NCI-H2171 treated with DMSO at 0.1 percent for 48 hours (cell line): ENCODE data around the gene IFNAR1.
"Not testable (repeated sequence)": the region's sequence is repeated elsewhere in the genome, so short reads cannot be mapped to it uniquely, and the experiment has no call there.

Source experiments
- DNase-seq: peaks from one replicate; lab custom pipeline; 2025; lab: John Stamatoyannopoulos, UW

Gene IFNAR1

GRCh38 chr21:33348706-33349105 lies 23.9 kb downstream of the IFNAR1 start:
- DNase-seq: peak; percentile 89

- DNase-seq: no peak
Measured at GRCh38 chr21:33350676-33351075, 25.9 kb downstream of the IFNAR1 start.

DNA sequence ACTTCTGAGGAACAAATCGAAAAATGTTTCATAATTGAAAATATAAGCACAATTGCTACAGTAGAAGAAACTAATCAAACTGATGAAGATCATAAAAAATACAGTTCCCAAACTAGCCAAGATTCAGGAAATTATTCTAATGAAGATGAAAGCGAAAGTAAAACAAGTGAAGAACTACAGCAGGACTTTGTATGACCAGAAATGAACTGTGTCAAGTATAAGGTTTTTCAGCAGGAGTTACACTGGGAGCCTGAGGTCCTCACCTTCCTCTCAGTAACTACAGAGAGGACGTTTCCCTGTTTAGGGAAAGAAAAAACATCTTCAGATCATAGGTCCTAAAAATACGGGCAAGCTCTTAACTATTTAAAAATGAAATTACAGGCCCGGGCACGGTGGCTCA lies 30.6 kb downstream of the IFNAR1 start:
- DNase-seq: no peak

- DNase-seq: no peak
Measured at GRCh38 chr21:33355996-33356395, 31.2 kb downstream of the IFNAR1 start.

- no peak for DNase-seq
Measured at GRCh38 chr21:33357177-33357576, 32.4 kb downstream of the IFNAR1 start.

DNA sequence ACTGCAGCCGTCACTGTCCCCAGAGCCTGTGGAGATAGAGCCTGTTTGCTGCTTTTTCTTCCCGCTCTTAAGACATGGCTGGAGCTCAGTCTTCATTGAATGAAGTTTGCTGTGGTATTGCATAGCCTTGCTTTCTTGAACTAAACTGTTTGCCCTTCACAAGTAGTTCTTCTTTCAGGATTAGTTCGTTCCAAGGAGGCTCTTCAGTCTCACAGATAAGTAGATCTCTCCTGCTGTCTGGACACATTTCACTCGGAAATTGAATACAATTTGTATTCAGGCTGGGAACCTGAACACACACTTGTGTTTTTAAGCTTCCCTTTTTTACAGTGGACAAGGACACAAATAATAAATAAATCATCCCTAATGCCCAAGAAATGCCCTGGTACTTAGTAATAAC lies 34.7 kb downstream of the IFNAR1 start:
- no peak for DNase-seq

- peak; percentile 16 for DNase-seq
Measured at GRCh38 chr21:33360281-33360680, 35.5 kb downstream of the IFNAR1 start.

DNA sequence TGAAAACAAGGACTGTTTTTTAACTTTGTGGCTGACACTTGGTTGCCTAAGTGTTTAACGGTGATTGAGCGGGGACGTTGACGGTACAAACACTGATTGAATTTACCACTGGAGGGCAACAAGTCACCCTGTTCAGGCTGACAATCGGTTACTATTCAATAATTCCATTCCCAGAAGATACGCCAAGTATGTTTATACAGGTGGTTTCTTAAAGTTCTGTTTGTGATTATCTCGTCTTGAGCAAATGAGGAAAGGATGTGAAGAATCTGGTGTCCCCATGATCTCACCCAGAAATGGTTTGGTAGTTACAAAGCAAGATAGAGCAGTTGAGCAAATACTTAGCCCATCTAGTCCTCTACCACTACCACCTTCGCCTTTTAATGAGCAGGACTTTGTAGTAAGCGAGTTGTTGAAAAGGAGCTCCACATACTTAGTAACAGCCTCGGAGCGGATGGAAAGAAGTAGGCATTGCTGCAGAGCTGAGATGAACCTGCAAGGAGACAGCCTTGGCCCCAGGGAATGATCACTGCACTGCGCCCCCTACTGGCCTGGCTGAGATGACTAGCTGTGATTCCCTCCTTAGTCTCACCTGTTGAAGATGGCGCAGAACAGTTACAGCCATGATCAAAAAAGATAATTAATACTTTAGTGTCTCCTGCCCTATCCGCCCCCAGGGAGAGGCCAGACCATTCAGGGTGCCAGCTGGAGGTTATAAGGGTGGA lies 36.3 kb downstream of the IFNAR1 start:
- peak; percentile 83 for DNase-seq

DNA sequence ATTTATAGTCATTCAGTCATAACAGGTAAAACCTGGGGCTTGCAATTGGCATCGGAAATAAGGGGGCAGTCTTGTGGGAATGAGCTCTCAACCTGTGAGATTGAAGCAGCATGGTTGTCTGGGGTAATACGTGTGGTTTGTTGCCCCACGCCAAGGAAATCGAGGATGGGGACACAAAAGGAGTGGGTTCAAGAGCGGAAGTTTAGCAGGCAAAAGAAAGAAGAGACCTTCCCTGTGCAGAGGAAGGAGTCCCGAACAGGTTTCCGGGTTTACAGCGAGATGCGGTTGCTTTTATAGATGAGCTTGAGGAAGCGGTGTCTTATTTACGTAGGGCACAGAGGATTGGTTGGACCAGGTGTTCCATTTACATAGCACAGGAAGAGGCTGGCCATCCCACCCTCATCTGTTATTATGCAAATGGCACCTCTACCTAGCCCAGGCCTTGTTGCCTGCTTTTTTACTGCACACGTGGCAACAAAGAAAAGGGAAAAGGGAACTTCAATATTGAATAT lies 37.3 kb downstream of the IFNAR1 start:
- DNase-seq: peak; percentile 41

DNA sequence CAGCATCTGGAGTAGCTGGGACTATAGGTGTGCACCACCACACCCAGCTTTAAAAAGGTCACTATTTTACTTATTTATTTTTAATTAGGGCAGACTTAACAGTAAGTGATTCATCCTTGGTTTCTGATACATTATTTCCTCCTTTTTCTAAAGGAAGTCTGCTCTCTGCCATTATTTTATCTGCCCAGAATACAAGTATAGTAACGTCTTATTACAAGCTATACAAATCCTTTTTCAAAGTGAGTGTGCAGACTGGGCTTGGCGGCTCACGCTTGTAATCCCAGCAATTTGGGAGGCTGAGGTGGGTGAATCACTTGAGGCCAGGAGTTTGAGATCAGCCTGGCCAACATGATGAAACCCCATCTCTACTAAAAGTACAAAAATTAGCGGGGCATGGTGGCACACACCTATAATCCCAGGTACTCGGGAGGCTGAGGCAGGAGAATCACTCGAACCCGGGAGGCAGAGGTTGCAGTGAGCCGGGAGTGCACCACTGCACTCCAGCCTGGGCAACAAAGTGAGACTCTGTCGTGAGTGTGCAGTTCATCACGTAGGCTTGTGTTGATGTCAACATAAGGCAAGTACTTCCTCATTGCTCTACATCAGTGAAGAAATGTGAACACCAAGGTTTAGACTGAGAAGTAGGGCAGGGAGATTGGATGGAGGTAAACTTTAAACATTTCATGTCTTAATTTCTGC lies 39.3 kb downstream of the IFNAR1 start:
- not testable (repeated sequence) for DNase-seq

GRCh38 chr21:33364830-33365229 lies 40.1 kb downstream of the IFNAR1 start:
- no peak for DNase-seq

DNA sequence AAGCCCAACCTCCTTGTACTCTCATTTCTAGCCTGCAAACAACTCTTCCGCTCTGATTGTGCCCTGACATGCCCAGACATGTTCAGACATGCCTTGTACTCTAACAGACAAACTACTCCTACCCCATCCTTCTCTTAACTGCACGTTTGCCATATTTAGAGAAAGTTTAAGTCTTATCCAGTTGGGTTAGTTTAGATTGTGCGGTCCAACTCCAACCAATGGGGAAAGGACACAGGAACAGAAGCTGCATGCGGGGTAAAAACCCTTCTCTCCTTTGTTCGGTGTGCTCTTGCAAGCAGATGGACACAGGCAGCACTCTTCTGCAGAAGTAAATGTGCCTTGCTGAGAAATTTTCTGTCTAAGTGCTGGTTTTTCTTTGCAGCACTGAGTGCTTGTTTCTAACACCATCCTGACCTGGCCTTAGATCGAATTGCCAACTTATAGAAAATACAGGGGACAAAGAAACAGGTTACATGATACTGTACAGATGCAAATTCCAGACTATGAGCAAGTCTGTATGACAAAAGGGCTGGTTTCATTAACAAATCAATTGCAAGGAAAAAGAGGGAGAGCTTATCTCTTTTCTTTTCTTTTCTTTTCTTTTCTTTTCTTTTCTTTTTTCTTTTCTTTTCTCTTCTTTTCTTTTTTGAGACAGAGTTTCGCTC lies 42.7 kb downstream of the IFNAR1 start:
- peak; percentile 49 for DNase-seq

GRCh38 chr21:33368124-33368523 lies 43.4 kb downstream of the IFNAR1 start:
- no peak for DNase-seq

GRCh38 chr21:33368576-33368975 lies 43.8 kb downstream of the IFNAR1 start:
- no peak for DNase-seq

DNA sequence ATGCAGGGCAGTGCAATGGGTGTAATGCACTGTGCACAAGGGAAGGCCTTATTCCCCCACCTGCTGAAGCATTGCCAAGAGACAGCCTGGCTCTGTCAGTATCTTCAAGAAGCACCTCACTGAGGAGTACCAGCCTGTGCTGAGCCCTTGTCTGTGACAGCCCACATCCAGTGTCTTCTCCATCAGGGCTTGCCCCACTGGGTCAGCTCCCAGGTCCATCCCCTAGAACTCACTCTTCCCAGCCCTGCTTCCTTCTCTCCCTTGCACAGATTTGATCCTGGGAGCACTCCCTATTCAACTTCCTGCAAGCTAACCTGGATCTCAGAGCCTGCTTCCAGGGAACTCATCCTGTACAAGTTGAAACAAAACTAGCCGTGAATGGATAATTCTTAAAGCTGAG lies 44.8 kb downstream of the IFNAR1 start:
- DNase-seq: no peak

GRCh38 chr21:33370305-33370704 lies 45.5 kb downstream of the IFNAR1 start:
- DNase-seq: no peak

DNA sequence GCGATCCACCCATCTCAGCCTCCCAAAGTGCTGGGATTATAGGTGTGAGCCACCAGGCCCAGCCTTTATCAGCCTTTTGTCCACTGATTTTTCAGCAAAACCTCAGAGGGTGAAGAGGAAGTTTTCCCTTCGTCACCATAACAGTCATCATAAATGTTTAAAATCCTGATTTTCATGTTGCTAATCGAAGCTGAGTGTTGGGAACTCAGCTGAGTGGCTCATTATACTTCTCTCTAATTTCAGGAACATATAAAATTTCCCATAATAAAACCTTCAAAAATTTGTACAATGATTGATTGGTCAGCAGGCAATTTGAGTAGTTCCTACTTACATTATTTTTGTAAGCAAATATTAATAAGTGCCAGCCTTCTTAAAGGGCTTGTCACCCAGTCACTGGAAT lies 46.6 kb downstream of the IFNAR1 start:
- DNase-seq: no peak

DNA sequence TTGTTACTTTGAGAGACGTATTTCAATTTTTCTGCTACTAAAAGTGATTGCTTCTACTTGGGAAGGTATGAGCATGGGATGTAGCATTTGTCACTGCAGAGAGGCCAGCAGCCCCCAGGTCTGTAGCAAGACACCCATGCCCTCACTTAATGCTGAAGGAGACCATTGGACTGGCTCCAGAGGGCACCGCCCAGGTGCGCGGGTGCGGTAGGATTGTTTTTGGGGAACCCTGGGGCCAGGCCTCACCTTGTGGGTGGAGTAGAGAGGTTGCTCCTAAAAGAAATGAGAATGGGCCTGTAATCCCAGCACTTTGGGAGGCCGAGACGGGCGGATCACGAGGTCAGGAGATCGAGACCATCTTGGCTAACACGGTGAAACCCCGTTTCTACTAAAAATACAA lies 47.8 kb downstream of the IFNAR1 start:
- no peak for DNase-seq

GRCh38 chr21:33373451-33373850 lies 48.7 kb downstream of the IFNAR1 start:
- no peak for DNase-seq

- DNase-seq: no peak
Measured at GRCh38 chr21:33374080-33374449, 49.3 kb downstream of the IFNAR1 start.

- peak; percentile 70 for DNase-seq
Measured at GRCh38 chr21:33374450-33375096, 49.8 kb downstream of the IFNAR1 start.

DNA sequence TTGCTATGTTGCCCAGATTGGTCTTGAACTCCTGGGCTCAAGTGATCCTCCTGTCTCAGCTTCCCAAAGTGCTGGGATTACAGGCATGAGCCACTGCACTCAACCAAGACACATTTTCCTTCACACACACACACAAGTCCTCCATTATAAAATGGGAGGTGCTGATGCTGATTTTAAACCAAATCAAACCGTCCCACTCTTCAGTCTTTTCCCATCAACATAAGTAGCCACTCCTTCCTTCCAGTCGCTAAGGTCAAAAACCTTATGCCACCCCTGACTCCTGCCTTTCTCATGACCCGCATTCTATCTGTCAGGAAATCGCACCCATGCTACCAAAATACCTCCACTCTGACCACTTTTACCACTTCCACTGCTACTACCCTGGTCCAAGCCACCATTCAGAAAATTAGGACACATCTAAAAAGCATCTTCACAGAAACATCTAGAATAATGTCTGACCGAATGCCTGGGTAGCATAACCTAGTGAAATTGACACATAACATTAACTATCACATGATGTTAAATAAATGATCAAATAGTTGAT lies 50.4 kb downstream of the IFNAR1 start:
- no peak for DNase-seq
